Liver (tissue), 9 donors: ENCODE results near the gene SYNDIG1. TPM values are rescaled to one million over a fixed set of nuclear protein-coding genes. Genes with fewer than 3 reads are reported as not detected.

ENCODE experiments used
- DNase-seq: peaks from one replicate; pipeline ENCODE4 v3.0.0-alpha.2; 2017; ENCODE audit warnings: low spot score
- H3K27ac ChIP-seq, 2 donors: one replicate each; pipeline ENCODE4 v1.7.0; 2013; ENCODE audit warnings: inconsistent platforms in 2 of 2, low read length in 2 of 2, control low read depth in 1 of 2, low read depth in 1 of 2, mild to moderate bottlenecking in 1 of 2
- H3K27me3 ChIP-seq, 4 donors: one replicate each; pipeline versions ENCODE4 v1.6.1 to v1.7.0; 2013; ENCODE audit warnings: low read length in 3 of 4, inconsistent platforms in 1 of 4, mild to moderate bottlenecking in 1 of 4, moderate library complexity in 1 of 4; ENCODE audit not compliant: control insufficient read depth in 4 of 4, insufficient read depth in 4 of 4
- H3K36me3 ChIP-seq, 4 donors: one replicate each; pipeline versions ENCODE4 v1.6.1 to v1.7.0; 2013; ENCODE audit warnings: low read length in 3 of 4, mild to moderate bottlenecking in 3 of 4, low read depth in 1 of 4, moderate library complexity in 1 of 4; ENCODE audit not compliant: control insufficient read depth in 4 of 4, insufficient read depth in 3 of 4
- H3K4me1 ChIP-seq, 4 donors: one replicate each; pipeline versions ENCODE4 v1.6.1 to v1.7.0; 2013; ENCODE audit warnings: low read length in 3 of 4, mild to moderate bottlenecking in 3 of 4, moderate library complexity in 1 of 4; ENCODE audit not compliant: control insufficient read depth in 4 of 4, insufficient read depth in 4 of 4
- H3K4me3 ChIP-seq, 3 donors: one replicate each; pipeline versions ENCODE4 v1.6.1 to v1.7.0; 2013; ENCODE audit warnings: low read length in 3 of 3, control low read depth in 1 of 3, low read depth in 1 of 3, mild to moderate bottlenecking in 1 of 3
- H3K9ac ChIP-seq, 2 donors: one replicate each; pipeline ENCODE4 v1.7.0; 2013; ENCODE audit warnings: low read length in 2 of 2, mild to moderate bottlenecking in 2 of 2, moderate library complexity in 2 of 2, control low read depth in 1 of 2, low read depth in 1 of 2
- H3K9me3 ChIP-seq, 4 donors: one replicate each; pipeline versions ENCODE4 v1.6.1 to v1.7.0; 2013; ENCODE audit warnings: low read length in 3 of 4; ENCODE audit not compliant: control insufficient read depth in 4 of 4
- ATF3 ChIP-seq: IDR thresholded peaks from 2 replicates; pipeline ENCODE4 v1.6.1; 2016; ENCODE audit warnings: antibody characterized with exemption
- CTCF ChIP-seq: fragments of 150-350 bp; IDR thresholded peaks from 2 replicates; pipeline ENCODE4 v1.5.1; 2017; ENCODE audit warnings: improper control_type of control experiment, low read depth, low read length; ENCODE audit not compliant: missing input control
- EGR1 ChIP-seq, 2 donors: IDR thresholded peaks; 2 replicates each; pipeline ENCODE4 v1.6.1; 2016 to 2018; ENCODE audit warnings: antibody characterized with exemption in 2 of 2, low read depth in 2 of 2
- FOXA1 ChIP-seq: IDR thresholded peaks from 2 replicates; pipeline ENCODE4 v1.6.1; 2016; ENCODE audit warnings: antibody characterized with exemption
- FOXA2 ChIP-seq: IDR thresholded peaks from 2 replicates; pipeline ENCODE4 v1.6.1; 2016; ENCODE audit warnings: antibody characterized with exemption
- GABPA ChIP-seq, 2 donors: IDR thresholded peaks in 1 of 2; conservative IDR thresholded peaks in 1 of 2; 2 replicates each; pipeline ENCODE4 v1.6.1; 2016; ENCODE audit warnings: antibody characterized with exemption in 2 of 2, mild to moderate bottlenecking in 1 of 2, moderate library complexity in 1 of 2
- HNF4A ChIP-seq, 2 donors: conservative IDR thresholded peaks; 2 replicates each; pipeline ENCODE4 v1.6.1; 2016; ENCODE audit warnings: antibody characterized with exemption in 2 of 2, mild to moderate bottlenecking in 2 of 2
- HNF4G ChIP-seq: IDR thresholded peaks from 2 replicates; pipeline ENCODE4 v1.6.1; 2016; ENCODE audit warnings: antibody characterized with exemption
- JUND ChIP-seq, 2 donors: IDR thresholded peaks; 2 replicates each; pipeline ENCODE4 v1.6.1; 2016; ENCODE audit warnings: antibody characterized with exemption in 2 of 2
- MAX ChIP-seq: IDR thresholded peaks from 2 replicates; pipeline ENCODE4 v1.6.1; 2016; ENCODE audit warnings: antibody characterized with exemption
- NR2F2 ChIP-seq: IDR thresholded peaks from 2 replicates; pipeline ENCODE4 v1.6.1; 2016; ENCODE audit warnings: antibody characterized with exemption
- RAD21 ChIP-seq, 2 donors: IDR thresholded peaks; 2 replicates each; pipeline ENCODE4 v1.6.1; 2016; ENCODE audit warnings: antibody characterized with exemption in 2 of 2, mild to moderate bottlenecking in 2 of 2
- REST ChIP-seq: IDR thresholded peaks from 2 replicates; pipeline ENCODE4 v1.6.1; 2016; ENCODE audit warnings: antibody characterized with exemption, mild to moderate bottlenecking
- RXRA ChIP-seq, 2 donors: IDR thresholded peaks; 2 replicates each; pipeline ENCODE4 v1.6.1; 2017 to 2018; ENCODE audit warnings: antibody characterized with exemption in 2 of 2, mild to moderate bottlenecking in 1 of 2
- SP1 ChIP-seq: IDR thresholded peaks from 2 replicates; pipeline ENCODE4 v1.6.1; 2018; ENCODE audit warnings: antibody characterized with exemption, mild to moderate bottlenecking
- TAF1 ChIP-seq: conservative IDR thresholded peaks from 2 replicates; pipeline ENCODE4 v1.6.1; 2016; ENCODE audit warnings: antibody characterized with exemption, mild to moderate bottlenecking
- YY1 ChIP-seq: IDR thresholded peaks from 2 replicates; pipeline ENCODE4 v1.6.1; 2016; ENCODE audit warnings: antibody characterized with exemption, mild to moderate bottlenecking
- ZBTB33 ChIP-seq: IDR thresholded peaks from 2 replicates; pipeline ENCODE4 v1.6.1; 2016; ENCODE audit warnings: antibody characterized with exemption
- WGBS: extraction: QIAGEN DNeasy Blood & Tissue Kit; methylation state at CpG from one replicate; pipeline ENCODE4 v1.1.7; 2013; 5-methylcytosine and 5-hydroxymethylcytosine counted together
- polyA plus RNA-seq, 2 donors: library from polyadenylated mRNA; stranded (reverse) in 1 of 2; unstranded in 1 of 2; fragments of 200-250 nt in 1 of 2; fragments of >200 nt in 1 of 2; fragmentation: Nextera tagmentation in 1 of 2; extraction: Ambion mirVana in 1 of 2; gene quantifications; one replicate each; pipeline versions ENCODE4 v1.2.1 to v1.2.3, GENCODE V29; 2013 to 2015
- total RNA-seq, 2 donors: library from RNA; depleted of rRNA; stranded (reverse); fragments of >200 nt; gene quantifications; one replicate each; pipeline ENCODE4 v1.2.3, GENCODE V29; 2014
- donor health status: healthy.
- donor health status: healthy.
- donor health status: healthy.
- donor health status: healthy.
- donor health status: healthy.

The SYNDIG1 gene
- total and polyA plus RNA-seq, 4 donors: 0.05 to 0.08 TPM; not detected in 2

GRCh38 chr20:24518515-24518914, 49.1 kb downstream of the SYNDIG1 start:
- Histone ChIP-seq H3K4me3 (no peak overlapping the region), H3K4me1 (no peaks in the 10 kb centered on the region), H3K36me3 (no peaks in the 10 kb centered on the region), H3K27ac (no peak overlapping the region), H3K9me3 (no peaks in the 10 kb centered on the region), H3K27me3 (peaks cover 0 to 3% (median 0%) of the 10 kb centered on the region in 4 donors), H3K9ac (no peak overlapping the region)
- TF ChIP-seq FOXA2: no peak
- TF ChIP-seq NR2F2: no peak
- no peak for TF ChIP-seq EGR1 (IDR thresholded peaks at IDR 0.05; ENCODE audit: low read depth in 2 of 2)
- TF ChIP-seq RXRA (IDR thresholded peaks at IDR 0.05): no peak
- no peak for TF ChIP-seq SP1
- TF ChIP-seq HNF4G: no peak
- no peak for TF ChIP-seq REST
- TF ChIP-seq YY1: no peak
- no peak for TF ChIP-seq TAF1
- no peak for TF ChIP-seq ATF3
- no peak for TF ChIP-seq MAX
- TF ChIP-seq FOXA1: no peak
- TF ChIP-seq RAD21 (IDR thresholded peaks at IDR 0.05): no peak
- no peak for TF ChIP-seq CTCF
- TF ChIP-seq GABPA (IDR thresholded peaks at IDR 0.05 in 1 of 2, conservative IDR thresholded peaks at IDR 0.05 in 1 of 2): no peak
- TF ChIP-seq JUND (IDR thresholded peaks at IDR 0.05): no peak
- TF ChIP-seq ZBTB33: no peak
- no peak for TF ChIP-seq HNF4A (conservative IDR thresholded peaks at IDR 0.05)
- 59% methylated on average over 6 of the region's 6 CpGs for WGBS
- DNase-seq: no peak
